Tibial nerve (tissue), 4 donors: Measurements from ENCODE around the gene FAM210A. TPM values are rescaled to one million over a fixed set of nuclear protein-coding genes. Genes with fewer than 3 reads are reported as not detected.
A peak's percentile ranks its signal among the peaks of the same experiment; 100 is the strongest.

Experiments
- DNase-seq, 2 donors: peaks; one replicate each; pipeline ENCODE4 v3.0.0-alpha.2; 2019; ENCODE audit warnings: low spot score in 2 of 2
- H3K27ac ChIP-seq, 4 donors: fragments of 200-600 bp; sonication (generic) in 3 of 4; one replicate each; pipeline ENCODE4 v1.5.1; 2017 to 2019; ENCODE audit warnings: mild to moderate bottlenecking in 1 of 4
- H3K27me3 ChIP-seq, 2 donors: fragments of 200-600 bp; sonication (generic) in 1 of 2; one replicate each; pipeline versions ENCODE4 v1.5.1 to v1.6.0; 2017 to 2019
- H3K36me3 ChIP-seq, 3 donors: fragments of 200-600 bp; sonication (generic); one replicate each; pipeline ENCODE4 v1.5.1; 2018 to 2019
- H3K4me1 ChIP-seq, 4 donors: fragments of 200-600 bp; sonication (generic) in 3 of 4; one replicate each; pipeline ENCODE4 v1.5.1; 2017 to 2019
- H3K4me3 ChIP-seq, 4 donors: fragments of 200-600 bp; sonication (generic) in 3 of 4; one replicate each; pipeline ENCODE4 v1.5.1; 2017 to 2019; ENCODE audit warnings: mild to moderate bottlenecking in 1 of 4, moderate library complexity in 1 of 4
- H3K9me3 ChIP-seq, 4 donors: fragments of 200-600 bp; sonication (generic) in 3 of 4; one replicate each; pipeline ENCODE4 v1.5.1; 2017 to 2019
- EP300 ChIP-seq, 2 donors: sonication (generic); formaldehyde crosslinking; IDR thresholded peaks; one replicate each; pipeline ENCODE4 v1.6.1; 2017; ENCODE audit warnings: antibody characterized with exemption in 2 of 2, mild to moderate bottlenecking in 1 of 2
- POLR2A ChIP-seq, 2 donors: fragments of 450-650 bp; IDR thresholded peaks; one replicate each; pipeline ENCODE4 v1.6.1; 2017; ENCODE audit warnings: antibody characterized with exemption in 2 of 2, mild to moderate bottlenecking in 2 of 2, moderate library complexity in 2 of 2
- WGBS, 2 donors: methylation state at CpG; one replicate each; pipeline ENCODE4 v1.1.5; 2018; 5-methylcytosine and 5-hydroxymethylcytosine counted together
- total RNA-seq, 4 donors: library from RNA; depleted of rRNA; stranded (reverse); fragments of >200 nt; gene quantifications; one replicate each; pipeline ENCODE4 v1.1.0, GENCODE V29; 2016
- TF ChIP-seq, protein P1 (sequence below), 5 experiments: fragments of 200-600 bp in 3 of 5; fragments of 450-650 bp in 2 of 5; sonication (generic) in 3 of 5; IDR thresholded peaks; one replicate each; pipeline ENCODE4 v1.5.1; 2016 to 2019; ENCODE audit warnings: antibody characterized with exemption in 5 of 5, mild to moderate bottlenecking in 3 of 5, moderate library complexity in 2 of 5

The FAM210A gene
- total RNA-seq, 4 donors from 2014 or later = 5.2 to 8.7 (median 7.3) TPM

DNA sequence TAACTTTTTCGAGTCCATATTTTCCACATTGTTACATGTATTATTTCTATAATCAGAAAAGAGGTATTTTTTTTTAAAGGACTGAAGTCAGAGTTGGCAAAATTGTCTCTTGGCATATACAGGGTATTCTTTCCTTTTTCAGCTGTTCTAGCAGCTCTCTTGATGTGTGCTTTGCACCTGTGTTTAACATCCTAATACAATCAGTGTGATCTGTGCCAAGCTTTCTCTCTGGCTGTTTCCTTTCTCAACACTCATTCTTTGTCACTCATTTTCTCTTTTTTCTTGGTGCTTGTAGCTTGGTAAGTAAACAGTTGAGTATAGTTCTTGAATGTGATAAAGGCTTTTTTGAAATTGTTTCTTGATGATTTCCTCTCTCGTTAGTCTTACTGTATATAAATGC is 9.3 kb upstream of the FAM210A start:
- H3K36me3 ChIP-seq = peaks cover 0 to 75% (median 3%) of the 10 kb centered on the region in 3 donors
- no peak for DNase-seq
- no peak overlapping the region for H3K27ac ChIP-seq
- WGBS, 2 donors = 82 to 85% methylated on average over 2 of the region's 2 CpGs
- TF ChIP-seq EP300 (IDR thresholded peaks at IDR 0.05) (no peak), POLR2A (IDR thresholded peaks at IDR 0.05) (no peak)
- TF ChIP-seq, protein P1, sequence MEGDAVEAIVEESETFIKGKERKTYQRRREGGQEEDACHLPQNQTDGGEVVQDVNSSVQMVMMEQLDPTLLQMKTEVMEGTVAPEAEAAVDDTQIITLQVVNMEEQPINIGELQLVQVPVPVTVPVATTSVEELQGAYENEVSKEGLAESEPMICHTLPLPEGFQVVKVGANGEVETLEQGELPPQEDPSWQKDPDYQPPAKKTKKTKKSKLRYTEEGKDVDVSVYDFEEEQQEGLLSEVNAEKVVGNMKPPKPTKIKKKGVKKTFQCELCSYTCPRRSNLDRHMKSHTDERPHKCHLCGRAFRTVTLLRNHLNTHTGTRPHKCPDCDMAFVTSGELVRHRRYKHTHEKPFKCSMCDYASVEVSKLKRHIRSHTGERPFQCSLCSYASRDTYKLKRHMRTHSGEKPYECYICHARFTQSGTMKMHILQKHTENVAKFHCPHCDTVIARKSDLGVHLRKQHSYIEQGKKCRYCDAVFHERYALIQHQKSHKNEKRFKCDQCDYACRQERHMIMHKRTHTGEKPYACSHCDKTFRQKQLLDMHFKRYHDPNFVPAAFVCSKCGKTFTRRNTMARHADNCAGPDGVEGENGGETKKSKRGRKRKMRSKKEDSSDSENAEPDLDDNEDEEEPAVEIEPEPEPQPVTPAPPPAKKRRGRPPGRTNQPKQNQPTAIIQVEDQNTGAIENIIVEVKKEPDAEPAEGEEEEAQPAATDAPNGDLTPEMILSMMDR (IDR thresholded peaks at IDR 0.05) = no peak
- H3K27me3 ChIP-seq = no peaks in the 10 kb centered on the region
- H3K4me1 ChIP-seq = peaks cover 0 to 13% (median 0%) of the 10 kb centered on the region in 4 donors
- H3K9me3 ChIP-seq = no peaks in the 10 kb centered on the region
- no peak overlapping the region for H3K4me3 ChIP-seq

DNA sequence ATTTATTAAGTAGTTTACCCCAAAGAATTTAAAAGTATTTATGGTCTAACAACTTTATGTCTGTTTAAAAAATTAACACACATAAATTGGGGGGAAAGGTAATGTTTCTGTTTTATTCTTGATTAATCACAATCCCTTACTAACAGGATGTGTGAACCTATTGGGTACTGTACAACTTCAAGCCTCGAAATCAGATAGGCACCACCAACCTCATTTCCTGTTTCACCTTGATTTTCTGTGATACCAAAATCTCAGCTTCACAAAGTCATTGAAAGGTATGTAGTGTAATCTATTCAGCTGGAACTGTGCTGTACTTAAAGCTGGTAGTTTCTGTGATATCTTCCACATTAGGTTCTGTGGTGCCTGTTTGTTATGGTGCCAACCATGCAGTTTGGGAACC is 4.1 kb upstream of the FAM210A start:
- no peaks in the 10 kb centered on the region for H3K9me3 ChIP-seq
- H3K36me3 ChIP-seq = peaks cover 0 to 24% (median 0%) of the 10 kb centered on the region in 3 donors
- H3K27ac ChIP-seq = no peak overlapping the region
- WGBS, 2 donors = 88 to 94% methylated on average over 1 of the region's 1 CpG
- no peak overlapping the region for H3K4me3 ChIP-seq
- TF ChIP-seq POLR2A (IDR thresholded peaks at IDR 0.05) = no peak
- peaks cover 0 to 26% (median 9%) of the 10 kb centered on the region in 4 donors for H3K4me1 ChIP-seq
- no peak for DNase-seq
- H3K27me3 ChIP-seq = no peaks in the 10 kb centered on the region

- no peaks in the 10 kb centered on the region for H3K27me3 ChIP-seq
- 0 to 1% methylated on average over 19 to 30 of the region's 30 CpGs for WGBS, 2 donors
- H3K9me3 ChIP-seq = no peaks in the 10 kb centered on the region
- no peak for TF ChIP-seq POLR2A (IDR thresholded peaks at IDR 0.05)
- no peak for TF ChIP-seq EP300 (IDR thresholded peaks at IDR 0.05)
- TF ChIP-seq, protein P1 (IDR thresholded peaks at IDR 0.05) = no peak
- peak overlapping the region; percentile 90 to 98 (median 94) for H3K27ac ChIP-seq
- peak in 1 of 2 donors; percentile 37 for DNase-seq
- H3K36me3 ChIP-seq = no peaks in the 10 kb centered on the region
- peak overlapping the region; percentile 82 to 99 (median 94) for H3K4me3 ChIP-seq
- H3K4me1 ChIP-seq = peaks cover 0 to 36% (median 22%) of the 10 kb centered on the region in 4 donors
Observed at GRCh38 chr18:13726972-13727331, 594 bp upstream of the FAM210A start.

GRCh38 chr18:13725566-13726231 is 659 bp downstream of the FAM210A start:
- Histone ChIP-seq H3K36me3 (peaks cover 0 to 5% (median 0%) of the 10 kb centered on the region in 3 donors), H3K4me1 (peaks cover 0 to 28% (median 22%) of the 10 kb centered on the region in 4 donors), H3K9me3 (no peaks in the 10 kb centered on the region), H3K4me3 (peak overlapping the region; percentile 82 to 99 (median 94)), H3K27ac (peak overlapping the region; percentile 90 to 98 (median 94)), H3K27me3 (no peaks in the 10 kb centered on the region)
- DNase-seq = no peak
- 6 to 11% methylated on average over 22 to 23 of the region's 35 CpGs for WGBS, 2 donors
- TF ChIP-seq EP300 (IDR thresholded peaks at IDR 0.05) (no peak), POLR2A (IDR thresholded peaks at IDR 0.05) (no peak)
- TF ChIP-seq, protein P1 (IDR thresholded peaks at IDR 0.05) = no peak

GRCh38 chr18:13720847-13721246 is 5.5 kb downstream of the FAM210A start:
- TF ChIP-seq, protein P1 (IDR thresholded peaks at IDR 0.05) = no peak
- TF ChIP-seq POLR2A (IDR thresholded peaks at IDR 0.05) (no peak), EP300 (IDR thresholded peaks at IDR 0.05) (no peak)
- peaks cover 0 to 18% (median 14%) of the 10 kb centered on the region in 4 donors for H3K4me1 ChIP-seq
- no peaks in the 10 kb centered on the region for H3K27me3 ChIP-seq
- no peak overlapping the region for H3K4me3 ChIP-seq
- H3K27ac ChIP-seq = no peak overlapping the region
- WGBS, 2 donors = 93 to 94% methylated on average over 1 of the region's 1 CpG
- DNase-seq = no peak
- peaks cover 0 to 5% (median 0%) of the 10 kb centered on the region in 3 donors for H3K36me3 ChIP-seq
- H3K9me3 ChIP-seq = no peaks in the 10 kb centered on the region
